ENCODE data around the gene GNB3.

GNB3 gene

DNA sequence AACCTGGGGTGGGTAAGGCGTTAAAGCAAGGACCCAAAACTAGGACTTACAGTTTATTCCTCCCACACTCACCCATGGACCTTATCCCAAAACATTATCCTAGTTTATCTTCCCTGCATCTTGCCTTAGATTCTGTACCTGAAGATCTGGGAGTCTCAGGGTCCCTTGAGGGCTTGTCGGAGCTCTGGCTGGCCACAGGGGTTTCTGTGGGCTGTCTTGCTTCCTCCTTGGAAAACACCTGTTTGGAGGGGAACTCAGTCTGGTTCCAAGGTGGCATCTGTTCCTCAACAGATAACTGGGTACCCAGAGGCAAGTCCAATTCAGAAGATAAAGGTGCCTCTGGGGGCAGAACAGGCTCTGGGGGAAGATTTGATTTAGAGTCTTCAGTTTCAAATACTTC is 8.7 kb downstream of the GNB3 start:
- TF ChIP-seq, protein P1, sequence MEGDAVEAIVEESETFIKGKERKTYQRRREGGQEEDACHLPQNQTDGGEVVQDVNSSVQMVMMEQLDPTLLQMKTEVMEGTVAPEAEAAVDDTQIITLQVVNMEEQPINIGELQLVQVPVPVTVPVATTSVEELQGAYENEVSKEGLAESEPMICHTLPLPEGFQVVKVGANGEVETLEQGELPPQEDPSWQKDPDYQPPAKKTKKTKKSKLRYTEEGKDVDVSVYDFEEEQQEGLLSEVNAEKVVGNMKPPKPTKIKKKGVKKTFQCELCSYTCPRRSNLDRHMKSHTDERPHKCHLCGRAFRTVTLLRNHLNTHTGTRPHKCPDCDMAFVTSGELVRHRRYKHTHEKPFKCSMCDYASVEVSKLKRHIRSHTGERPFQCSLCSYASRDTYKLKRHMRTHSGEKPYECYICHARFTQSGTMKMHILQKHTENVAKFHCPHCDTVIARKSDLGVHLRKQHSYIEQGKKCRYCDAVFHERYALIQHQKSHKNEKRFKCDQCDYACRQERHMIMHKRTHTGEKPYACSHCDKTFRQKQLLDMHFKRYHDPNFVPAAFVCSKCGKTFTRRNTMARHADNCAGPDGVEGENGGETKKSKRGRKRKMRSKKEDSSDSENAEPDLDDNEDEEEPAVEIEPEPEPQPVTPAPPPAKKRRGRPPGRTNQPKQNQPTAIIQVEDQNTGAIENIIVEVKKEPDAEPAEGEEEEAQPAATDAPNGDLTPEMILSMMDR (IDR thresholded peaks at IDR 0.05): no peak
- TF ChIP-seq ZFX (IDR thresholded peaks at IDR 0.05; ENCODE audit: borderline replicate concordance): no peak
- peak overlapping the region; percentile 99 for H3K27ac ChIP-seq

DNA sequence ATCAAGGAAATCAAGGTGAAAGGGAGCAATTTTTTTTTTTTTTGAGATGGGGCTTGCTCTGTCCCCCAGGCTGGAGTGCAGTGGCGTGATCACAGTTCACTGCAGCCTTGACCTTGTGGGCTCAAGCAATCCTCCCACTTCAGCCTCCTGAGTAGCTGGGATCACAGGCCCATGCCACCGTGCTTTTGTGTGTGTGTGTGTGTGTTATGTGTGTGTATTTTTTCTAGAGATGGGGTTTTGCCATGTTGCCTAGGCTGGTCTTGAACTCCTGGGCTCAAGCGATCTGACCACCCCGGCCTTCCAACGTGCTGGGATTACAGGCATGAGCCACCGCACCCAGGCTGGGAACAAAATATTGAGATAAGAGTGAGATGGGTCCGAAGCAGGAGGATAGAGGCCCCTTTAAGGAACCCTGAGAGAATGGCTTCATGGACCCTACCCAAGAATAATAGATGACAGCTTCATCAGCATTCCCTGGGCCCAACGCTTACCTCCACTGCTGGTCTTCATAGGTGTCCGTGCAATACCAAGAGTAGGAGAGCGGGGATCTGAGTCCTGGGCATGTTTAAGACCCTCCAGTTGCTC is 9.3 kb downstream of the GNB3 start:
- H3K27ac ChIP-seq: peak overlapping the region; percentile 99
- TF ChIP-seq, protein P1 (IDR thresholded peaks at IDR 0.05): no peak
- TF ChIP-seq ZFX (IDR thresholded peaks at IDR 0.05; ENCODE audit: borderline replicate concordance): no peak

DNA sequence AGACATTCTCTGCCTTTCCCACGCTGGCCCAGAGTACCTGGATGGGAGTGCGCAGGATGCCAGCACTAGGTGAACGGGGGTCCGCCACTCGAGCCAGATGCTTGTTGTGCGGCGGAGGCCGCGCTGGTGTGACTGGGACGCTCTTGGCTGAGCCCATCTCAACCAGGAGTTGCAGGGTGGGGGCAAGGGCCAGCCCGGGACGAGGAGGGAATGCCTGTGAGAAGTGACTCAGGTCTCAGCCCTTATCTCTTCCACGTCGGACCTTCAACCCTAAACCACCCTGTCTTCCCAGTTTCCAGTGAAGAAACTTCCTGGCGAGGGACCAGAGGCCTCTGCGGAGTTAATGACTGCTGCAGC is 10.0 kb downstream of the GNB3 start:
- peak overlapping the region; percentile 99 for H3K27ac ChIP-seq
- TF ChIP-seq ZFX (IDR thresholded peaks at IDR 0.05; ENCODE audit: borderline replicate concordance): no peak
- TF ChIP-seq, protein P1 (IDR thresholded peaks at IDR 0.05): no peak

DNA sequence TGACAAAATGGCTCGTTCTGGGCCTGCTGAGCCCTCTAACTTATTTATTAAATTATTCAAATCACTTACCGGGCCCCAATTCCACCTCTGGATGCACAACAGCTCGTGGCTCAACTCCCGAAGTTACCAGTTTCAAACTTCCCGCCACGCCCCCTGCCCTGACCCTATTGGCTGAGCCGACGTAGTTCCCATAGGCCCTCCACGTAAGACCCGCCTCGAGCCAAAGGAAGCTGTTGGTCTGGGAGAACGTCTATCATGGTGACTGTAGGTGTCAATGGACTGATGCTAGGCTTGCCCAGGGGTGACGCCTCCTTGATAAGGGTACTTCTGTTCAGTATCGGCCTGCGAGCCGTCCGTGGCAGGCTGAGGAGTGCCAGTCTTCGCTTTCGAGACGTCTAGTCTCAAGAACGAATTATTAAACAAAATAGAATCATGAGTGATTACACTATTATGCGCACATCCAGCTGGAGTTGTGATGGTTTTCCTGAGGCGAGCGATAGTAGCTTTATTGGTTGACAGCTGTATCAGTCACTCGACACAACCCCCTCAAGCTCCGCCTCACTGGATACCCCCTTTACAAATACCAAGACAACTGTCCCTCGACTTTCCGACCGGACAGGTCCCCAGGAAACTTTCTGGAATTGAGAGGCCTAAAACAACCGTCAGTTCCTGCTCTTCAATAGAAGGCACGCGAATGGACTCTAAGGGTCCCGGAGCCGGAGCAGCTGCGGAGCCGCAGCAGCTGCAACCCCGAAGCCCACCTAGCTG is 10.6 kb downstream of the GNB3 start, which contains the start of gene CDCA3:
TSS of gene CDCA3 (minus strand) at position 134 of the 768 bp plus-strand sequence. CDS start 334 bp downstream, outside the sequence.
- peak within 1 kb of the TSS; percentile 99 for H3K27ac ChIP-seq
- TF ChIP-seq ZFX (IDR thresholded peaks at IDR 0.05; ENCODE audit: borderline replicate concordance): no peak

DNA sequence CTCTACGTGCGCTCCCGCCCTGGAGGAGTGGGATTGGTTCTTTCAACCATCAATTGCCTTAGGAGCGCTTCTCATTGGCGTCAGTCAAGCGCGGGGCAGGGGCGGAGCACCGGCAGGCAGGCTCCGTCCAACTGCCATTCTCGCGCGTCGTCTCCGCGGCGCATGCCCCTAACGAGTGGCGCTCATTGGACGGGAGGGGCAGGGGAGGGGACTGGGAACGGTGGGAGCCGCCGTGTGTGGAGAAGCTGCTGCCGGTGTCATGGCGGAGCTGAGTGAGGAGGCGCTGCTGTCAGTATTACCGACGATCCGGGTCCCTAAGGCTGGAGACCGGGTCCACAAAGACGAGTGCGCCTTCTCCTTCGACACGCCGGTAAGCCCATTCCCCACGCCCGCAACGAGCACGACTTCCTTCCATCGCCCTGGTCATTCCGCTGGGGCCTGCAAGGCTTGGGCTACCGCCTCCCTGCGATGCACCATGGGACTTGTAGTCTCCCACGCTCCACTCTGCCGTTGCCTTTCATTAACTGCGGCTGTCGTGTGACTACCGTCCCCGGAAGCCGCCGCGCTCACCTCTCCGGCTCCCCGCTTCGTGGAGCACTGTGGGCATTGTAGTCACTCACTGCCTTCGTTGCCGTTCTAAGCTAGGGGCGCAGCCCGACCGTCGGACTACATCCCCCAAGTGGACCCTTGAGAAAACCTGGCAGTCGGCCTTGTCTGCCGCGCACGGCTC is 11.4 kb downstream of the GNB3 start, which contains the start of gene USP5:
TSS of gene USP5 (plus strand) at position 230 of the 730 bp plus-strand sequence. CDS start at position 260, 30 bp downstream.
- H3K27ac ChIP-seq: peak within 1 kb of the TSS; percentile 99
- TF ChIP-seq ZFX (IDR thresholded peaks at IDR 0.05; ENCODE audit: borderline replicate concordance): no peak
- TF ChIP-seq, protein P1 (IDR thresholded peaks at IDR 0.05): no peak

DNA sequence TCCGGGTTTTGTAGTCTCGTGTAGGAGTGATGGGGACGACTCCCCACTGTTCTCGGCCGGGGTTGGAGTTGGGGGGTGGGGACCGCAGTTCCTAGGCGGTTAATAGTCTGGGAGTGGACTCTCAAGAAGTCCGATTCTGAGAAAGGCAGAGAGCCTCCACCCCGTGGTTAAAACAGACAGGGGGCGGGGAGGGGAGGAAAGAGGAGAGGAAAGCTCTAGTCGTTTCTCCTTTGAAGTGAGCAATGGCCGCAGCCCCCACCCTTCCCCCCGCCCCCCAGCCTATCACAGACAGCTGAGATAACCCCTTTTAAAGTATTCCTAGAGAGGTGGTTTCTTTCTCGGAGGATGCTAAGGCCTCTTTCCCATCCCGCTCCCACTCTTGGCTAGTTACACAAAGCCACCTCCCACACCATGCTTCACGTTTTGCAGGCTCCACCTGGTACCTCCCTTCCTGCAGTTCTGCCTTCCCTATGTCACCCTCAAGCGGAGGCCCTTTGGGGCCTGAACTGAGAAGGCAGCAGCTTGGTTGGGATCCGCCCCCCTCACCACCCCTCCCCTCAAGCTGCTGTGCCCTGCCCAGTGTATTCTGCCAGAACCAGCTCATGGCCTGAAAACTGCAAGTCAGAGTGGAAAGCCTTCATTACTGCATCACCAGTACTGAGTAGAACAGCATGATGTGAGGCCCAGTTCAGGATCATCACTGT is 12.1 kb downstream of the GNB3 start:
- peak overlapping the region; percentile 99 for H3K27ac ChIP-seq
- TF ChIP-seq, protein P1 (IDR thresholded peaks at IDR 0.05): no peak
- TF ChIP-seq ZFX (IDR thresholded peaks at IDR 0.05; ENCODE audit: borderline replicate concordance): no peak

DNA sequence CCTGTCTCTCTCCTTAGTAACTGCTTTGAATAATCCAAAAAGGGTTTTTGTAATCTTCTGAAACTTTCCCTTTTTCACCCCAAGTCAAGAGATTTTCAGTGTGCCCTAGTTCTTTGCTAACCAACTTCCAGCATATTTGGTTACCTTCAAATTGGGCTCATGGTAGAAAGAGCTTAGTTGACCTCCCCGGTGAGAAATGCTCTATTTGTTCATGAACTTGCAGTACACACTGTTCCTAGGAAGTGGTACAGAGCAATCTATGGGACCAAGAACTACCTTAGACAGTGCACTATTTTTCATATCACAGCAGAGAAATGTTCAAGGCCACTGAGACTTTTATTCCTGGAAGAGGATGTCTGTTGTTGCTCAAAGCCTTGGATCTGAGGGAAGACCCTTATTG is 12.9 kb downstream of the GNB3 start:
- peak overlapping the region; percentile 99 for H3K27ac ChIP-seq
- TF ChIP-seq, protein P1 (IDR thresholded peaks at IDR 0.05): no peak
- TF ChIP-seq ZFX (IDR thresholded peaks at IDR 0.05; ENCODE audit: borderline replicate concordance): no peak
